ENCODE results near the gene INTS12.

GRCh38 chr4:105755375-105755774 lies 46.9 kb upstream of the INTS12 start:
- TF ChIP-seq EZH2 (IDR thresholded peaks at IDR 0.05): no peak
- TF ChIP-seq, protein P1, sequence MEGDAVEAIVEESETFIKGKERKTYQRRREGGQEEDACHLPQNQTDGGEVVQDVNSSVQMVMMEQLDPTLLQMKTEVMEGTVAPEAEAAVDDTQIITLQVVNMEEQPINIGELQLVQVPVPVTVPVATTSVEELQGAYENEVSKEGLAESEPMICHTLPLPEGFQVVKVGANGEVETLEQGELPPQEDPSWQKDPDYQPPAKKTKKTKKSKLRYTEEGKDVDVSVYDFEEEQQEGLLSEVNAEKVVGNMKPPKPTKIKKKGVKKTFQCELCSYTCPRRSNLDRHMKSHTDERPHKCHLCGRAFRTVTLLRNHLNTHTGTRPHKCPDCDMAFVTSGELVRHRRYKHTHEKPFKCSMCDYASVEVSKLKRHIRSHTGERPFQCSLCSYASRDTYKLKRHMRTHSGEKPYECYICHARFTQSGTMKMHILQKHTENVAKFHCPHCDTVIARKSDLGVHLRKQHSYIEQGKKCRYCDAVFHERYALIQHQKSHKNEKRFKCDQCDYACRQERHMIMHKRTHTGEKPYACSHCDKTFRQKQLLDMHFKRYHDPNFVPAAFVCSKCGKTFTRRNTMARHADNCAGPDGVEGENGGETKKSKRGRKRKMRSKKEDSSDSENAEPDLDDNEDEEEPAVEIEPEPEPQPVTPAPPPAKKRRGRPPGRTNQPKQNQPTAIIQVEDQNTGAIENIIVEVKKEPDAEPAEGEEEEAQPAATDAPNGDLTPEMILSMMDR (IDR thresholded peaks at IDR 0.05): no peak
- no peak for TF ChIP-seq EZH2phosphoT487 (IDR thresholded peaks at IDR 0.05)

All from neural progenitor cell (in vitro differentiated cells).